OCI-LY3 (cell line): ENCODE data around the gene PPP1R9A.

Source experiments
- H2AFZ ChIP-seq: fragments of 200-600, 300-600 bp; shearing (Covaris generic); 2 replicates; pipeline ENCODE4 v1.6.0; 2014; ENCODE audit warnings: antibody characterized with exemption, low read depth, low read length
- H3K27ac ChIP-seq: fragments of 200-600, 300-600 bp; sonication (generic); 2 replicates; pipeline ENCODE4 v1.5.1; 2014; ENCODE audit warnings: mild to moderate bottlenecking, low read length, moderate library complexity, mixed read lengths
- H3K27me3 ChIP-seq: fragments of 200-600, 300-600 bp; sonication (generic); 2 replicates; pipeline ENCODE4 v1.6.1; 2014; ENCODE audit warnings: low read depth, low read length, mixed read lengths
- H3K36me3 ChIP-seq: fragments of 200-600, 300-600 bp; sonication (generic); replicated peaks from 2 replicates; pipeline ENCODE3; 2014; ENCODE audit warnings: low read depth, low read length, mixed read lengths
- H3K4me1 ChIP-seq: fragments of 300-600, 200-600 bp; sonication (generic); 2 replicates; pipeline ENCODE4 v1.6.1; 2014; ENCODE audit warnings: low read length, mixed read lengths
- H3K4me2 ChIP-seq: fragments of 200-600, 300-600 bp; sonication (generic); 2 replicates; pipeline ENCODE4 v1.6.1; 2014; ENCODE audit warnings: low read length, mixed read lengths
- H3K4me3 ChIP-seq: fragments of 300-600, 200-600 bp; sonication (generic); 2 replicates; pipeline ENCODE4 v1.5.1; 2014; ENCODE audit warnings: antibody characterized with exemption, mild to moderate bottlenecking, low read length, moderate library complexity
- H3K79me2 ChIP-seq: fragments of 300-600, 200-600 bp; shearing (Covaris generic); 2 replicates; pipeline ENCODE4 v1.6.1; 2014; ENCODE audit warnings: mild to moderate bottlenecking, low read length, mixed read lengths
- H3K9ac ChIP-seq: fragments of 300-600, 200-600 bp; shearing (Covaris generic); 2 replicates; pipeline ENCODE4 v1.6.0; 2014; ENCODE audit warnings: mild to moderate bottlenecking, low read length, moderate library complexity
- H3K9me3 ChIP-seq: fragments of 200-600, 300-600 bp; shearing (Covaris generic); 2 replicates; pipeline ENCODE4 v1.6.1; 2014; ENCODE audit warnings: low read length, mixed read lengths; ENCODE audit not compliant: insufficient read depth
- H4K20me1 ChIP-seq: fragments of 200-600, 300-600 bp; sonication (generic); 2 replicates; pipeline ENCODE4 v1.6.1; 2016; ENCODE audit warnings: low read length, mixed read lengths; ENCODE audit not compliant: insufficient read depth
- EZH2phosphoT487 ChIP-seq: fragments of 200-600 bp; shearing (Covaris generic); IDR thresholded peaks from 2 replicates; pipeline ENCODE4 v1.6.1; 2018; ENCODE audit warnings: antibody characterized with exemption, mixed run types, low read depth
- TF ChIP-seq, protein P1 (sequence below): fragments of 200-600, 300-600 bp; sonication (generic); IDR thresholded peaks from 2 replicates; pipeline ENCODE4 v1.5.1; 2014; ENCODE audit warnings: antibody characterized with exemption, low read length, low read depth

Gene PPP1R9A

GRCh38 chr7:95330961-95331337, 423.6 kb downstream of the PPP1R9A start:
- Histone ChIP-seq H3K79me2 (no peaks in the 10 kb centered on the region), H3K27me3 (no peaks in the 10 kb centered on the region), H3K36me3 (no peaks in the 10 kb centered on the region), H2AFZ (peak overlapping the region; percentile 97), H4K20me1 (no peaks in the 10 kb centered on the region), H3K4me3 (peak overlapping the region; percentile 75), H3K9ac (peak overlapping the region; percentile 58), H3K27ac (no peak overlapping the region), H3K9me3 (no peaks in the 10 kb centered on the region), H3K4me1 (peaks cover 13% of the 10 kb centered on the region), H3K4me2 (peak overlapping the region; percentile 89)
- TF ChIP-seq EZH2phosphoT487, result no peak
- TF ChIP-seq, protein P1, sequence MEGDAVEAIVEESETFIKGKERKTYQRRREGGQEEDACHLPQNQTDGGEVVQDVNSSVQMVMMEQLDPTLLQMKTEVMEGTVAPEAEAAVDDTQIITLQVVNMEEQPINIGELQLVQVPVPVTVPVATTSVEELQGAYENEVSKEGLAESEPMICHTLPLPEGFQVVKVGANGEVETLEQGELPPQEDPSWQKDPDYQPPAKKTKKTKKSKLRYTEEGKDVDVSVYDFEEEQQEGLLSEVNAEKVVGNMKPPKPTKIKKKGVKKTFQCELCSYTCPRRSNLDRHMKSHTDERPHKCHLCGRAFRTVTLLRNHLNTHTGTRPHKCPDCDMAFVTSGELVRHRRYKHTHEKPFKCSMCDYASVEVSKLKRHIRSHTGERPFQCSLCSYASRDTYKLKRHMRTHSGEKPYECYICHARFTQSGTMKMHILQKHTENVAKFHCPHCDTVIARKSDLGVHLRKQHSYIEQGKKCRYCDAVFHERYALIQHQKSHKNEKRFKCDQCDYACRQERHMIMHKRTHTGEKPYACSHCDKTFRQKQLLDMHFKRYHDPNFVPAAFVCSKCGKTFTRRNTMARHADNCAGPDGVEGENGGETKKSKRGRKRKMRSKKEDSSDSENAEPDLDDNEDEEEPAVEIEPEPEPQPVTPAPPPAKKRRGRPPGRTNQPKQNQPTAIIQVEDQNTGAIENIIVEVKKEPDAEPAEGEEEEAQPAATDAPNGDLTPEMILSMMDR, result no peak

DNA sequence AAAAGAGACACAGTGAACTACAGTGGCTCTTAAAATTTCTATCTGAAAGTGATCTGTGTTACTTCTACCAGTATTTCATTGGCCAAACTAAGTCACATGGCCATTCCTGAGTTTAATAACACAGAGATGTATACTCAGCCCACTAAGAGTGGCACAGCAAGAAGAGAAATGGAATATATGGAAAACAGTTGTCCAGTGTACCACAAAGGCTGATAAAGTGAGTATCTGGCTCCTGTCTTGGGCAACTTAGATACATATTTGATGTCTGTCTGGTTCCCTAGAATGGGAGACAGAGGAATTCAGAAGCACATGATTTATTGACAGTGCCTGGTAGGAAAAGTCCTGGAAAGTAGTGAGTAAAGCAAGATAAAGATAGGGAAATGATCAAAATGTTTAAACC, 427.1 kb downstream of the PPP1R9A start:
- Histone ChIP-seq H2AFZ (no peak overlapping the region), H3K79me2 (no peaks in the 10 kb centered on the region), H3K27ac (no peak overlapping the region), H3K36me3 (no peaks in the 10 kb centered on the region), H3K9ac (no peak overlapping the region), H3K4me2 (no peak overlapping the region), H3K4me1 (peaks cover 13% of the 10 kb centered on the region), H3K4me3 (no peak overlapping the region), H4K20me1 (no peaks in the 10 kb centered on the region), H3K9me3 (no peaks in the 10 kb centered on the region), H3K27me3 (no peaks in the 10 kb centered on the region)
- TF ChIP-seq, protein P1, result no peak
- no peak for TF ChIP-seq EZH2phosphoT487

DNA sequence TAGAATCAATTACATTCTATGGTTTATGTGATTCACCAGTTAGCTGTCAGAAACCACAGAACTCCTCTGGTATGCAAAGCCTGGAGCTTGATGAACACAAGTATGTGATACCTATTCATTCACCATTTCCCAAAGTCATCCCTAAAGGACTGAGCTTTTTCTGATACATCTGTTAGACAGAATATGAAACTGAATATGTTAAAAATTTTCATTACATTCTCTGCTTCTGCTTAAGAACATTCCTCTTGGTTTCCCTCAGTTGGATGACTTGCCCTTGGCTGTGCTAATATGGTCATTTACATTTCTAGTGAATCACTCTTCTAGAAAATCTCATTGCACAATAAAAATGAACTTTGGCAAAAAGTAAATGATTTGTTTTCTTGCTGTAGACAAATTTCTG, 427.7 kb downstream of the PPP1R9A start:
- no peak overlapping the region for H3K27ac ChIP-seq
- no peaks in the 10 kb centered on the region for H3K79me2 ChIP-seq
- H3K9ac ChIP-seq, result no peak overlapping the region
- no peak for TF ChIP-seq EZH2phosphoT487
- TF ChIP-seq, protein P1, result no peak
- peaks cover 16% of the 10 kb centered on the region for H3K4me1 ChIP-seq
- H3K27me3 ChIP-seq, result no peaks in the 10 kb centered on the region
- H3K9me3 ChIP-seq, result no peaks in the 10 kb centered on the region
- H3K4me2 ChIP-seq, result no peak overlapping the region
- no peaks in the 10 kb centered on the region for H4K20me1 ChIP-seq
- H3K36me3 ChIP-seq, result no peaks in the 10 kb centered on the region
- H2AFZ ChIP-seq, result no peak overlapping the region
- H3K4me3 ChIP-seq, result no peak overlapping the region

DNA sequence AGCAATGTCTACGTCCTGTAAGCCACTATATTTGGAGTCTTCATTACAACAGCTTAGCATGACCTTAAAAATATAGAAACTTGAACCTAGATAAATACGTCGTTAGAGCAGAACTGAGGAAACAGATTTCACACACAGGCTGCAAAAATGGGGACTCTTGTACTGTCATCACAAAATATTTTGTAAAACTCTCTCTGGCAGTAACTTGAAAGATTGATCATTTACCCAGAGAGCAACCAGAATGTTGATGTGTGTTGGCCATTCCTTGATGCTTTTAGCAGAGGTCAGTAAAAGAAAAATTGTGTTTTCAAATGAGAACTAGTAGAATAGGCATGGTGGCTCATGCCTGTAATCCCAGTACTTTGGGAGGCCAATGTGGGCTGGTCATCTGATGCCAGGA, 431.4 kb downstream of the PPP1R9A start:
- Histone ChIP-seq H3K9me3 (no peaks in the 10 kb centered on the region), H3K4me3 (no peak overlapping the region), H3K9ac (no peak overlapping the region), H3K27ac (no peak overlapping the region), H4K20me1 (no peaks in the 10 kb centered on the region), H3K4me2 (no peak overlapping the region), H3K4me1 (peaks cover 5% of the 10 kb centered on the region; the same call in 1 of the 2 replicates), H2AFZ (no peak overlapping the region), H3K27me3 (no peaks in the 10 kb centered on the region), H3K36me3 (no peaks in the 10 kb centered on the region), H3K79me2 (no peaks in the 10 kb centered on the region)
- TF ChIP-seq EZH2phosphoT487, result no peak
- TF ChIP-seq, protein P1, result no peak
